HepG2 (cell line): ENCODE results near the gene DDN. TPM values are rescaled to one million over a fixed set of nuclear protein-coding genes. Genes with fewer than 3 reads are reported as not detected.

Experiments
- ASH2L ChIP-seq: fragments of 300-600, 200-600 bp; sonication (generic); IDR thresholded peaks from 2 replicates; pipeline ENCODE4 v1.7.0; 2017; ENCODE audit warnings: low read depth, mild to moderate bottlenecking, moderate library complexity, mixed read lengths, low read length; ENCODE audit not compliant: insufficient read length
- CAMTA2 ChIP-seq: sonication (generic); formaldehyde crosslinking; IDR thresholded peaks from 2 replicates; pipeline ENCODE4 v1.4.0; 2020; ENCODE audit warnings: mild to moderate bottlenecking, missing genetic modification reagents, borderline replicate concordance
- RFXAP ChIP-seq: sonication (generic); formaldehyde crosslinking; IDR thresholded peaks from 2 replicates; pipeline ENCODE4 v1.4.0; 2020; ENCODE audit warnings: missing genetic modification reagents, borderline replicate concordance
- TAF15 ChIP-seq: fragments of 200-400 bp; formaldehyde crosslinking; IDR thresholded peaks from one replicate; pipeline ENCODE4 v1.6.1; 2018; ENCODE audit warnings: mild to moderate bottlenecking, low read depth, low read length; ENCODE audit not compliant: poor library complexity, severe bottlenecking
- TOE1 ChIP-seq: sonication (generic); formaldehyde crosslinking; IDR thresholded peaks from 2 replicates; pipeline ENCODE4 v1.4.0; 2020; ENCODE audit warnings: mild to moderate bottlenecking, missing genetic modification reagents
- ZBTB8A ChIP-seq: sonication (generic); formaldehyde crosslinking; IDR thresholded peaks from 2 replicates; pipeline ENCODE4 v1.4.0; 2020; ENCODE audit warnings: mild to moderate bottlenecking, low read depth, missing genetic modification reagents, borderline replicate concordance
- ZC3H4 ChIP-seq: sonication (generic); formaldehyde crosslinking; IDR thresholded peaks from 2 replicates; pipeline ENCODE4 v1.4.0; 2020; ENCODE audit warnings: missing genetic modification reagents, borderline replicate concordance
- ZFP41 ChIP-seq: sonication (generic); formaldehyde crosslinking; IDR thresholded peaks from 2 replicates; pipeline ENCODE4 v1.4.0; 2020; ENCODE audit warnings: mild to moderate bottlenecking, missing genetic modification reagents, borderline replicate concordance
- ZNF530 ChIP-seq: sonication (generic); formaldehyde crosslinking; IDR thresholded peaks from 2 replicates; pipeline ENCODE4 v1.5.0; 2020; ENCODE audit warnings: low read depth, mild to moderate bottlenecking, missing genetic modification reagents
- ZNF605 ChIP-seq: sonication (generic); formaldehyde crosslinking; IDR thresholded peaks from 2 replicates; pipeline ENCODE4 v1.8.0; 2022; ENCODE audit warnings: mild to moderate bottlenecking, missing genetic modification reagents
- polyA plus RNA-seq, 8 experiments: library from polyadenylated mRNA; depleted of rRNA in 3 of 8; stranded (reverse) in 7 of 8; unstranded in 1 of 8; fragments of >200 nt; fragmentation: Illumina TruSeq in 4 of 8; extraction: Trizol in 4 of 8; gene quantifications; 2 replicates each; pipeline versions ENCODE4 v1.2.1 to v1.2.3, GENCODE V29; 2011 to 2016; ENCODE audit warnings: low read depth in 4 of 8, missing spikeins in 1 of 8, mixed read lengths in 1 of 8; ENCODE audit not compliant: insufficient read depth in 1 of 8
- total RNA-seq, 5 experiments: library from RNA; depleted of rRNA; stranded (reverse); fragments of >200 nt; fragmentation: Illumina TruSeq; extraction: Trizol; gene quantifications; 2 replicates each; pipeline ENCODE4 v1.2.3, GENCODE V29; 2016; ENCODE audit warnings: low read depth in 1 of 5
- TF ChIP-seq, protein P1 (sequence below): sonication (generic); formaldehyde crosslinking; IDR thresholded peaks from 2 replicates; pipeline ENCODE4 v1.4.0; 2020; ENCODE audit warnings: missing genetic modification reagents
- TF ChIP-seq, protein P2 (sequence below): IDR thresholded peaks from 2 replicates; pipeline ENCODE4 v1.6.1; 2016
- TF ChIP-seq, protein P3 (sequence below): sonication (generic); formaldehyde crosslinking; IDR thresholded peaks from 2 replicates; pipeline ENCODE4 v1.4.0; 2020; ENCODE audit warnings: missing genetic modification reagents
- TF ChIP-seq, protein P4 (sequence below): fragments of 450-650 bp; IDR thresholded peaks from 2 replicates; pipeline ENCODE4 v1.6.1; 2016
- TF ChIP-seq, protein P5 (sequence below): sonication (generic); formaldehyde crosslinking; IDR thresholded peaks from 2 replicates; pipeline ENCODE4 v1.8.0; 2022; ENCODE audit warnings: mild to moderate bottlenecking, missing genetic modification reagents
- TF ChIP-seq, protein P6 (sequence below): sonication (generic); formaldehyde crosslinking; IDR thresholded peaks from 2 replicates; pipeline ENCODE4 v1.4.0; 2020; ENCODE audit warnings: missing genetic modification reagents, borderline replicate concordance

DDN gene
- total and polyA plus RNA-seq, 2 of the 13 experiments (the other 11 are each of a cell fraction or from before 2014, with no cell fraction given): 0.24 to 0.53 TPM

DNA sequence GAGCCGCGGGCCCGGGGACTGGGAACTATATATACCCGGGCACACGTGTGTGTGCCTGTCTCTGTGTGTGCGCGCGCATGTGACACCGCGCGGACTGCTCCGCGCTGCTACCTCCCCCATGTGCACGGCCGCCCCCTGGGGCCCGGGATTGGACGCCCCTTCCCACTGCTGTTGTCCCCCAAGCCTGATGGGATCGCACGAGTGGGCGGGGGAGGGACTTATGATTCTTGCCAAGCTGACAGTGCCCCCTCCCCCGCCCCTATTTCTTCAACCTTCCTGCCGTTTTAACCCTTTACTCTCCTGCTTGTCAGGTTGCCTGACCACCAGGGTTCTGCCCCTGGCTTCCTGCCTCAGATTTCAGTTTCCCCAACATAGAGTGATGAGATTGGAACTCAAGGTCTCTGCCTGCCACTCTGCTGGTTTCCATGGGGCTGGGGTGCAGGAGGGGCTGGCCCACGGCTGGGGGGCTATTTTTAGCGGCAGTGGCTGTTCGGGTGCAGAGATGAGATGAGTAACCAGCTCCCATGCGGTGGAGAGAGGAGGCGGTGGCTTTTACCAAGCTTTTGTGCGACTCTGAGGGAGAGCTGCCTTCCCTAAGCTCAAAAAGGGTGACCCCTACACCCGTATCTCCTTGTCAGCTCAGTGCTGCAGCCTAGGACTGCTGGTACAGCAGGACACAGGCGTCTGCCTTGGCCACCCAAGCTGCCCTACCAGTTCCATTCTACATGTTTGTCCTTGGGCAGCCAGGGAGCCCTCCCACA, at the start of gene DDN (continued):
- TF ChIP-seq, protein P1, sequence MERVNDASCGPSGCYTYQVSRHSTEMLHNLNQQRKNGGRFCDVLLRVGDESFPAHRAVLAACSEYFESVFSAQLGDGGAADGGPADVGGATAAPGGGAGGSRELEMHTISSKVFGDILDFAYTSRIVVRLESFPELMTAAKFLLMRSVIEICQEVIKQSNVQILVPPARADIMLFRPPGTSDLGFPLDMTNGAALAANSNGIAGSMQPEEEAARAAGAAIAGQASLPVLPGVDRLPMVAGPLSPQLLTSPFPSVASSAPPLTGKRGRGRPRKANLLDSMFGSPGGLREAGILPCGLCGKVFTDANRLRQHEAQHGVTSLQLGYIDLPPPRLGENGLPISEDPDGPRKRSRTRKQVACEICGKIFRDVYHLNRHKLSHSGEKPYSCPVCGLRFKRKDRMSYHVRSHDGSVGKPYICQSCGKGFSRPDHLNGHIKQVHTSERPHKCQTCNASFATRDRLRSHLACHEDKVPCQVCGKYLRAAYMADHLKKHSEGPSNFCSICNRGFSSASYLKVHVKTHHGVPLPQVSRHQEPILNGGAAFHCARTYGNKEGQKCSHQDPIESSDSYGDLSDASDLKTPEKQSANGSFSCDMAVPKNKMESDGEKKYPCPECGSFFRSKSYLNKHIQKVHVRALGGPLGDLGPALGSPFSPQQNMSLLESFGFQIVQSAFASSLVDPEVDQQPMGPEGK (CRISPR knock-in tag): peak; percentile 42; the same call in 1 of the 2 replicates
- TF ChIP-seq, protein P2, sequence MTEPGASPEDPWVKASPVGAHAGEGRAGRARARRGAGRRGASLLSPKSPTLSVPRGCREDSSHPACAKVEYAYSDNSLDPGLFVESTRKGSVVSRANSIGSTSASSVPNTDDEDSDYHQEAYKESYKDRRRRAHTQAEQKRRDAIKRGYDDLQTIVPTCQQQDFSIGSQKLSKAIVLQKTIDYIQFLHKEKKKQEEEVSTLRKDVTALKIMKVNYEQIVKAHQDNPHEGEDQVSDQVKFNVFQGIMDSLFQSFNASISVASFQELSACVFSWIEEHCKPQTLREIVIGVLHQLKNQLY (CRISPR knock-in tag): no peak
- TF ChIP-seq ZBTB8A (CRISPR knock-in tag) (no peak), ZNF605 (CRISPR knock-in tag) (peak; percentile 27; the same call in 1 of the 2 replicates), TOE1 (CRISPR knock-in tag) (no peak), ASH2L (no peak), ZNF530 (CRISPR knock-in tag) (no peak), ZFP41 (CRISPR knock-in tag) (no peak), RFXAP (CRISPR knock-in tag) (no peak), TAF15 (no peak), CAMTA2 (no peak), ZC3H4 (CRISPR knock-in tag) (no peak)
- TF ChIP-seq, protein P3, sequence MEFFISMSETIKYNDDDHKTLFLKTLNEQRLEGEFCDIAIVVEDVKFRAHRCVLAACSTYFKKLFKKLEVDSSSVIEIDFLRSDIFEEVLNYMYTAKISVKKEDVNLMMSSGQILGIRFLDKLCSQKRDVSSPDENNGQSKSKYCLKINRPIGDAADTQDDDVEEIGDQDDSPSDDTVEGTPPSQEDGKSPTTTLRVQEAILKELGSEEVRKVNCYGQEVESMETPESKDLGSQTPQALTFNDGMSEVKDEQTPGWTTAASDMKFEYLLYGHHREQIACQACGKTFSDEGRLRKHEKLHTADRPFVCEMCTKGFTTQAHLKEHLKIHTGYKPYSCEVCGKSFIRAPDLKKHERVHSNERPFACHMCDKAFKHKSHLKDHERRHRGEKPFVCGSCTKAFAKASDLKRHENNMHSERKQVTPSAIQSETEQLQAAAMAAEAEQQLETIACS (CRISPR knock-in tag): peak; percentile 31; the same call in 1 of the 2 replicates
- TF ChIP-seq, protein P4, sequence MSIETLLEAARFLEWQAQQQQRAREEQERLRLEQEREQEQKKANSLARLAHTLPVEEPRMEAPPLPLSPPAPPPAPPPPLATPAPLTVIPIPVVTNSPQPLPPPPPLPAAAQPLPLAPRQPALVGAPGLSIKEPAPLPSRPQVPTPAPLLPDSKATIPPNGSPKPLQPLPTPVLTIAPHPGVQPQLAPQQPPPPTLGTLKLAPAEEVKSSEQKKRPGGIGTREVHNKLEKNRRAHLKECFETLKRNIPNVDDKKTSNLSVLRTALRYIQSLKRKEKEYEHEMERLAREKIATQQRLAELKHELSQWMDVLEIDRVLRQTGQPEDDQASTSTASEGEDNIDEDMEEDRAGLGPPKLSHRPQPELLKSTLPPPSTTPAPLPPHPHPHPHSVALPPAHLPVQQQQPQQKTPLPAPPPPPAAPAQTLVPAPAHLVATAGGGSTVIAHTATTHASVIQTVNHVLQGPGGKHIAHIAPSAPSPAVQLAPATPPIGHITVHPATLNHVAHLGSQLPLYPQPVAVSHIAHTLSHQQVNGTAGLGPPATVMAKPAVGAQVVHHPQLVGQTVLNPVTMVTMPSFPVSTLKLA: peak; percentile 37; the same call in 1 of the 2 replicates
- TF ChIP-seq, protein P5, sequence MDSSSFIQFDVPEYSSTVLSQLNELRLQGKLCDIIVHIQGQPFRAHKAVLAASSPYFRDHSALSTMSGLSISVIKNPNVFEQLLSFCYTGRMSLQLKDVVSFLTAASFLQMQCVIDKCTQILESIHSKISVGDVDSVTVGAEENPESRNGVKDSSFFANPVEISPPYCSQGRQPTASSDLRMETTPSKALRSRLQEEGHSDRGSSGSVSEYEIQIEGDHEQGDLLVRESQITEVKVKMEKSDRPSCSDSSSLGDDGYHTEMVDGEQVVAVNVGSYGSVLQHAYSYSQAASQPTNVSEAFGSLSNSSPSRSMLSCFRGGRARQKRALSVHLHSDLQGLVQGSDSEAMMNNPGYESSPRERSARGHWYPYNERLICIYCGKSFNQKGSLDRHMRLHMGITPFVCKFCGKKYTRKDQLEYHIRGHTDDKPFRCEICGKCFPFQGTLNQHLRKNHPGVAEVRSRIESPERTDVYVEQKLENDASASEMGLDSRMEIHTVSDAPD (CRISPR knock-in tag): no peak
- TF ChIP-seq, protein P6, sequence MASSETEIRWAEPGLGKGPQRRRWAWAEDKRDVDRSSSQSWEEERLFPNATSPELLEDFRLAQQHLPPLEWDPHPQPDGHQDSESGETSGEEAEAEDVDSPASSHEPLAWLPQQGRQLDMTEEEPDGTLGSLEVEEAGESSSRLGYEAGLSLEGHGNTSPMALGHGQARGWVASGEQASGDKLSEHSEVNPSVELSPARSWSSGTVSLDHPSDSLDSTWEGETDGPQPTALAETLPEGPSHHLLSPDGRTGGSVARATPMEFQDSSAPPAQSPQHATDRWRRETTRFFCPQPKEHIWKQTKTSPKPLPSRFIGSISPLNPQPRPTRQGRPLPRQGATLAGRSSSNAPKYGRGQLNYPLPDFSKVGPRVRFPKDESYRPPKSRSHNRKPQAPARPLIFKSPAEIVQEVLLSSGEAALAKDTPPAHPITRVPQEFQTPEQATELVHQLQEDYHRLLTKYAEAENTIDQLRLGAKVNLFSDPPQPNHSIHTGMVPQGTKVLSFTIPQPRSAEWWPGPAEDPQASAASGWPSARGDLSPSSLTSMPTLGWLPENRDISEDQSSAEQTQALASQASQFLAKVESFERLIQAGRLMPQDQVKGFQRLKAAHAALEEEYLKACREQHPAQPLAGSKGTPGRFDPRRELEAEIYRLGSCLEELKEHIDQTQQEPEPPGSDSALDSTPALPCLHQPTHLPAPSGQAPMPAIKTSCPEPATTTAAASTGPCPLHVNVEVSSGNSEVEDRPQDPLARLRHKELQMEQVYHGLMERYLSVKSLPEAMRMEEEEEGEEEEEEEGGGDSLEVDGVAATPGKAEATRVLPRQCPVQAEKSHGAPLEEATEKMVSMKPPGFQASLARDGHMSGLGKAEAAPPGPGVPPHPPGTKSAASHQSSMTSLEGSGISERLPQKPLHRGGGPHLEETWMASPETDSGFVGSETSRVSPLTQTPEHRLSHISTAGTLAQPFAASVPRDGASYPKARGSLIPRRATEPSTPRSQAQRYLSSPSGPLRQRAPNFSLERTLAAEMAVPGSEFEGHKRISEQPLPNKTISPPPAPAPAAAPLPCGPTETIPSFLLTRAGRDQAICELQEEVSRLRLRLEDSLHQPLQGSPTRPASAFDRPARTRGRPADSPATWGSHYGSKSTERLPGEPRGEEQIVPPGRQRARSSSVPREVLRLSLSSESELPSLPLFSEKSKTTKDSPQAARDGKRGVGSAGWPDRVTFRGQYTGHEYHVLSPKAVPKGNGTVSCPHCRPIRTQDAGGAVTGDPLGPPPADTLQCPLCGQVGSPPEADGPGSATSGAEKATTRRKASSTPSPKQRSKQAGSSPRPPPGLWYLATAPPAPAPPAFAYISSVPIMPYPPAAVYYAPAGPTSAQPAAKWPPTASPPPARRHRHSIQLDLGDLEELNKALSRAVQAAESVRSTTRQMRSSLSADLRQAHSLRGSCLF: no peak
